SK-N-SH (cell line): ENCODE measurements around the gene ERVFRD-1.

Experiments
- CHD2 ChIP-seq: fragments of 150-350 bp; IDR thresholded peaks from 2 replicates; pipeline ENCODE4 v1.6.1; 2018; ENCODE audit warnings: low read length; ENCODE audit not compliant: partially characterized antibody
- CTCF ChIP-seq: fragments of 200-600 bp; sonication (generic); IDR thresholded peaks from 2 replicates; pipeline ENCODE4 v1.6.1; 2017; ENCODE audit warnings: antibody characterized with exemption, mild to moderate bottlenecking, moderate library complexity
- ELF1 ChIP-seq: IDR thresholded peaks from 2 replicates; pipeline ENCODE4 v1.4.0; 2012
- EZH2phosphoT487 ChIP-seq: fragments of 200-600 bp; sonication (generic); IDR thresholded peaks from 2 replicates; pipeline ENCODE4 v1.6.1; 2017; ENCODE audit warnings: low read depth, mixed run types, mild to moderate bottlenecking, antibody characterized with exemption, moderate library complexity, borderline replicate concordance
- FOSL2 ChIP-seq: IDR thresholded peaks from 2 replicates; pipeline ENCODE4 v1.4.0; 2012; ENCODE audit warnings: low read depth, mild to moderate bottlenecking, moderate library complexity, borderline replicate concordance
- IRF3 ChIP-seq: fragments of 150-350 bp; IDR thresholded peaks from 2 replicates; pipeline ENCODE4 v1.6.1; 2016; ENCODE audit warnings: mild to moderate bottlenecking, low read depth, low read length
- MAX ChIP-seq: IDR thresholded peaks from 2 replicates; pipeline ENCODE4 v1.4.0; 2012; ENCODE audit warnings: low read depth
- POLR2AphosphoS5 ChIP-seq: IDR thresholded peaks from 2 replicates; pipeline ENCODE4 v1.6.1; 2012; ENCODE audit warnings: low read depth, low read length
- RAD21 ChIP-seq: IDR thresholded peaks from 2 replicates; pipeline ENCODE4 v1.6.1; 2012; ENCODE audit warnings: mild to moderate bottlenecking, low read length
- RCOR1 ChIP-seq: fragments of 150-350 bp; IDR thresholded peaks from 2 replicates; pipeline ENCODE4 v1.6.1; 2017; ENCODE audit warnings: antibody characterized with exemption, low read length
- RFX5 ChIP-seq: IDR thresholded peaks from 2 replicates; pipeline ENCODE4 v1.6.1; 2012; ENCODE audit warnings: mild to moderate bottlenecking, improper control_type of control experiment, low read length
- TAF1 ChIP-seq: IDR thresholded peaks from 2 replicates; pipeline ENCODE4 v1.6.1; 2012; ENCODE audit warnings: low read depth, mild to moderate bottlenecking, low read length, moderate library complexity, borderline replicate concordance
- TCF12 ChIP-seq: IDR thresholded peaks from 2 replicates; pipeline ENCODE4 v1.4.0; 2012

DNA sequence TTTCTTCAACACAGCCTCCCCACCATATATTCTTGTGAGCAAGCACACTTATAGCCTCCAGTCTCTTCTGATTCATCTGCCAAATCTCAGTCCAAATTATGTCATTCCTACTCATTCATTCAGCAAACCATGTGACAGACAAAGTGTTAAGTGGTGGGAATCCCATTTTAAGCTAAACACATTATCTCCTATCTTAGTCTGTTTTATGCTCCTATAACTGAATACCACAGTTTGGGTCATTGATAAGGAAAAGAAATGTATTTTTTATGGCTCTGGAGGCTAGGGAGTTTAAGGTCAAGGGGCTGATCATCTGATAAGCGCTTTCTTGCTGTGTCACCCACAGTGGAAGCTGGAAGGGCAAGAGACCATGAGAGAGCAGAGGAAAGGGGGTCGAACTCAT lies 41.8 kb downstream of the ERVFRD-1 start:
- TF ChIP-seq RAD21 (no peak), CTCF (no peak), RFX5 (no peak), EZH2phosphoT487 (no peak), CHD2 (no peak), TCF12 (no peak), RCOR1 (no peak), FOSL2 (no peak), ELF1 (no peak), MAX (no peak), IRF3 (no peak), POLR2AphosphoS5 (no peak), TAF1 (no peak)
